ENCODE measurements around the gene RFK. TPM values are rescaled to one million over a fixed set of nuclear protein-coding genes. Genes with fewer than 3 reads are reported as not detected.
"Not testable (repeated sequence)": the region's sequence is repeated elsewhere in the genome, so short reads cannot be mapped to it uniquely, and the experiment has no call there.

Gene RFK
- total RNA-seq, 1 donor, result 18.4 TPM

GRCh38 chr9:76365028-76365427 lies 29.2 kb downstream of the RFK start:
- H3K9me3 ChIP-seq (ENCODE audit: low read depth, low read length), result no peaks in the 10 kb centered on the region
- no peaks in the 10 kb centered on the region for H3K27me3 ChIP-seq (ENCODE audit: insufficient read depth, low read length)
- no peak overlapping the region for H3K4me3 ChIP-seq (ENCODE audit: low read length)
- peaks cover under 1% of the 10 kb centered on the region for H3K4me1 ChIP-seq (ENCODE audit: insufficient read depth, low read length)

- no peak overlapping the region for H3K4me3 ChIP-seq (ENCODE audit: low read length)
- no peaks in the 10 kb centered on the region for H3K9me3 ChIP-seq (ENCODE audit: low read depth, low read length)
- no peaks in the 10 kb centered on the region for H3K27me3 ChIP-seq (ENCODE audit: insufficient read depth, low read length)
Measured at GRCh38 chr9:76363032-76363395, 31.2 kb downstream of the RFK start.

GRCh38 chr9:76362332-76363031 lies 31.7 kb downstream of the RFK start:
- H3K27me3 ChIP-seq (ENCODE audit: insufficient read depth, low read length); H3K9me3 ChIP-seq (ENCODE audit: low read depth, low read length); H3K4me3 ChIP-seq (ENCODE audit: low read length): not testable (repeated sequence)
- peaks cover 24% of the 10 kb centered on the region for H3K4me1 ChIP-seq (ENCODE audit: insufficient read depth, low read length)

More at GRCh38 chr9:76363032-76363395, 31.2 kb downstream of the RFK start:
- H3K4me1 ChIP-seq (ENCODE audit: insufficient read depth, low read length), result peaks cover 19% of the 10 kb centered on the region

GRCh38 chr9:76359766-76360165 lies 34.5 kb downstream of the RFK start:
- no peaks in the 10 kb centered on the region for H3K27me3 ChIP-seq (ENCODE audit: insufficient read depth, low read length)
- H3K4me1 ChIP-seq (ENCODE audit: insufficient read depth, low read length), result peaks cover 28% of the 10 kb centered on the region
- no peaks in the 10 kb centered on the region for H3K9me3 ChIP-seq (ENCODE audit: low read depth, low read length)
- no peak overlapping the region for H3K4me3 ChIP-seq (ENCODE audit: low read length)

GRCh38 chr9:76359365-76359764 lies 34.9 kb downstream of the RFK start:
- no peaks in the 10 kb centered on the region for H3K9me3 ChIP-seq (ENCODE audit: low read depth, low read length)
- no peaks in the 10 kb centered on the region for H3K27me3 ChIP-seq (ENCODE audit: insufficient read depth, low read length)
- no peak overlapping the region for H3K4me3 ChIP-seq (ENCODE audit: low read length)
- peaks cover 28% of the 10 kb centered on the region for H3K4me1 ChIP-seq (ENCODE audit: insufficient read depth, low read length)

- peaks cover 28% of the 10 kb centered on the region for H3K4me1 ChIP-seq (ENCODE audit: insufficient read depth, low read length)
- H3K4me3 ChIP-seq (ENCODE audit: low read length), result no peak overlapping the region
Measured at GRCh38 chr9:76358628-76359280, 35.5 kb downstream of the RFK start.

GRCh38 chr9:76357555-76357954 lies 36.7 kb downstream of the RFK start:
- H3K27me3 ChIP-seq (ENCODE audit: insufficient read depth, low read length), result no peaks in the 10 kb centered on the region
- no peaks in the 10 kb centered on the region for H3K9me3 ChIP-seq (ENCODE audit: low read depth, low read length)
- H3K4me3 ChIP-seq (ENCODE audit: low read length), result no peak overlapping the region
- peaks cover 28% of the 10 kb centered on the region for H3K4me1 ChIP-seq (ENCODE audit: insufficient read depth, low read length)

More at GRCh38 chr9:76358628-76359280, 35.5 kb downstream of the RFK start:
- H3K27me3 ChIP-seq (ENCODE audit: insufficient read depth, low read length), result no peaks in the 10 kb centered on the region
- H3K9me3 ChIP-seq (ENCODE audit: low read depth, low read length), result no peaks in the 10 kb centered on the region

GRCh38 chr9:76355886-76356285 lies 38.3 kb downstream of the RFK start:
- Histone ChIP-seq H3K27me3 (ENCODE audit: insufficient read depth, low read length) (no peaks in the 10 kb centered on the region), H3K9me3 (ENCODE audit: low read depth, low read length) (no peaks in the 10 kb centered on the region), H3K4me3 (ENCODE audit: low read length) (no peak overlapping the region), H3K4me1 (ENCODE audit: insufficient read depth, low read length) (peaks cover 28% of the 10 kb centered on the region)

- H3K4me3 ChIP-seq (ENCODE audit: low read length), result no peak overlapping the region
- peaks cover 20% of the 10 kb centered on the region for H3K4me1 ChIP-seq (ENCODE audit: insufficient read depth, low read length)
- H3K27me3 ChIP-seq (ENCODE audit: insufficient read depth, low read length), result no peaks in the 10 kb centered on the region
- no peaks in the 10 kb centered on the region for H3K9me3 ChIP-seq (ENCODE audit: low read depth, low read length)
Measured at GRCh38 chr9:76354221-76354620, 40.0 kb downstream of the RFK start.

GRCh38 chr9:76353280-76353679 lies 40.9 kb downstream of the RFK start:
- Histone ChIP-seq H3K9me3 (ENCODE audit: low read depth, low read length) (no peaks in the 10 kb centered on the region), H3K4me1 (ENCODE audit: insufficient read depth, low read length) (peaks cover 11% of the 10 kb centered on the region), H3K27me3 (ENCODE audit: insufficient read depth, low read length) (no peaks in the 10 kb centered on the region), H3K4me3 (ENCODE audit: low read length) (no peak overlapping the region)

GRCh38 chr9:76352026-76352620 lies 42.1 kb downstream of the RFK start:
- no peaks in the 10 kb centered on the region for H3K27me3 ChIP-seq (ENCODE audit: insufficient read depth, low read length)
- no peaks in the 10 kb centered on the region for H3K9me3 ChIP-seq (ENCODE audit: low read depth, low read length)
- H3K4me1 ChIP-seq (ENCODE audit: insufficient read depth, low read length), result no peaks in the 10 kb centered on the region
- H3K4me3 ChIP-seq (ENCODE audit: low read length), result no peak overlapping the region

GRCh38 chr9:76351006-76351405 lies 43.2 kb downstream of the RFK start:
- H3K27me3 ChIP-seq (ENCODE audit: insufficient read depth, low read length), result no peaks in the 10 kb centered on the region
- no peak overlapping the region for H3K4me3 ChIP-seq (ENCODE audit: low read length)
- H3K4me1 ChIP-seq (ENCODE audit: insufficient read depth, low read length), result no peaks in the 10 kb centered on the region
- H3K9me3 ChIP-seq (ENCODE audit: low read depth, low read length), result no peaks in the 10 kb centered on the region

GRCh38 chr9:76349865-76350264 lies 44.4 kb downstream of the RFK start:
- Histone ChIP-seq H3K4me3 (ENCODE audit: low read length) (no peak overlapping the region), H3K27me3 (ENCODE audit: insufficient read depth, low read length) (no peaks in the 10 kb centered on the region), H3K4me1 (ENCODE audit: insufficient read depth, low read length) (no peaks in the 10 kb centered on the region), H3K9me3 (ENCODE audit: low read depth, low read length) (no peaks in the 10 kb centered on the region)

GRCh38 chr9:76342858-76343257 lies 51.4 kb downstream of the RFK start:
- Histone ChIP-seq H3K27me3 (ENCODE audit: insufficient read depth, low read length) (no peaks in the 10 kb centered on the region), H3K4me3 (ENCODE audit: low read length) (no peak overlapping the region), H3K9me3 (ENCODE audit: low read depth, low read length) (no peaks in the 10 kb centered on the region), H3K4me1 (ENCODE audit: insufficient read depth, low read length) (no peaks in the 10 kb centered on the region)

- Histone ChIP-seq H3K9me3 (ENCODE audit: low read depth, low read length) (no peaks in the 10 kb centered on the region), H3K4me1 (ENCODE audit: insufficient read depth, low read length) (no peaks in the 10 kb centered on the region), H3K27me3 (ENCODE audit: insufficient read depth, low read length) (no peaks in the 10 kb centered on the region)
Measured at GRCh38 chr9:76342201-76342600, 52.0 kb downstream of the RFK start.

More at GRCh38 chr9:76342201-76342600, 52.0 kb downstream of the RFK start:
- no peak overlapping the region for H3K4me3 ChIP-seq (ENCODE audit: low read length)

Measured in mononuclear cell (primary cell).